Measurements from ENCODE around the gene SCUBE3.

- TF ChIP-seq ZFX (CRISPR knock-in tag; IDR thresholded peaks at IDR 0.05) (no peak), ZNF133 (CRISPR knock-in tag; IDR thresholded peaks at IDR 0.05) (no peak), SIN3A (IDR thresholded peaks at IDR 0.05; ENCODE audit: borderline replicate concordance in 2 of 2, control insufficient read depth in 1 of 2, low read depth in 2 of 2, low read length in 2 of 2) (no peak), MAFK (IDR thresholded peaks at IDR 0.05; ENCODE audit: low read length) (no peak), CC2D1A (IDR thresholded peaks at IDR 0.05) (no peak), ZSCAN29 (IDR thresholded peaks at IDR 0.05) (no peak), HIVEP1 (CRISPR knock-in tag; IDR thresholded peaks at IDR 0.05) (no peak), ZBTB34 (CRISPR knock-in tag; IDR thresholded peaks at IDR 0.05) (no peak), TAF1 (IDR thresholded peaks at IDR 0.05; ENCODE audit: control insufficient read depth, extremely low read depth, insufficient read depth, low read length, severe bottlenecking) (no peak), FOS (IDR thresholded peaks at IDR 0.05; ENCODE audit: extremely low read depth, insufficient read length) (no peak), EP300 (IDR thresholded peaks at IDR 0.05; ENCODE audit: low read length) (no peak)
- TF ChIP-seq, protein P1, sequence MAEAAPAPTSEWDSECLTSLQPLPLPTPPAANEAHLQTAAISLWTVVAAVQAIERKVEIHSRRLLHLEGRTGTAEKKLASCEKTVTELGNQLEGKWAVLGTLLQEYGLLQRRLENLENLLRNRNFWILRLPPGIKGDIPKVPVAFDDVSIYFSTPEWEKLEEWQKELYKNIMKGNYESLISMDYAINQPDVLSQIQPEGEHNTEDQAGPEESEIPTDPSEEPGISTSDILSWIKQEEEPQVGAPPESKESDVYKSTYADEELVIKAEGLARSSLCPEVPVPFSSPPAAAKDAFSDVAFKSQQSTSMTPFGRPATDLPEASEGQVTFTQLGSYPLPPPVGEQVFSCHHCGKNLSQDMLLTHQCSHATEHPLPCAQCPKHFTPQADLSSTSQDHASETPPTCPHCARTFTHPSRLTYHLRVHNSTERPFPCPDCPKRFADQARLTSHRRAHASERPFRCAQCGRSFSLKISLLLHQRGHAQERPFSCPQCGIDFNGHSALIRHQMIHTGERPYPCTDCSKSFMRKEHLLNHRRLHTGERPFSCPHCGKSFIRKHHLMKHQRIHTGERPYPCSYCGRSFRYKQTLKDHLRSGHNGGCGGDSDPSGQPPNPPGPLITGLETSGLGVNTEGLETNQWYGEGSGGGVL (CRISPR knock-in tag; IDR thresholded peaks at IDR 0.05) = no peak
Measured at GRCh38 chr6:35253249-35253648, 39.5 kb downstream of the SCUBE3 start.
